Mesenchymal stem cell (in vitro differentiated cells and primary cell): ENCODE results near the gene UBE2L3.

Experiments
- DNase-seq: peaks from one replicate; pipeline ENCODE4 v3.0.0-alpha.2; 2013
- H2AFZ ChIP-seq: one replicate; pipeline ENCODE4 v1.6.1; 2013; ENCODE audit warnings: low read depth, mild to moderate bottlenecking, control low read depth, inconsistent platforms, low read length, moderate library complexity
- H2AK5ac ChIP-seq: 2 replicates; pipeline ENCODE4 v1.6.1; 2013; ENCODE audit warnings: low read length, moderate library complexity, mild to moderate bottlenecking, inconsistent platforms; ENCODE audit not compliant: severe bottlenecking
- H2BK120ac ChIP-seq: one replicate; pipeline ENCODE4 v1.6.1; 2013; ENCODE audit warnings: low read depth, mild to moderate bottlenecking, inconsistent platforms, low read length, moderate library complexity
- H2BK12ac ChIP-seq, 2 experiments: one replicate each; pipeline ENCODE4 v1.6.1; 2013; ENCODE audit warnings: inconsistent platforms in 2 of 2, low read length in 2 of 2, mild to moderate bottlenecking in 2 of 2, moderate library complexity in 2 of 2, control low read depth in 1 of 2
- H2BK15ac ChIP-seq: one replicate; pipeline ENCODE4 v1.6.1; 2013; ENCODE audit warnings: mild to moderate bottlenecking, low read depth, inconsistent platforms; ENCODE audit not compliant: poor library complexity, severe bottlenecking
- H2BK5ac ChIP-seq: 2 replicates; pipeline ENCODE4 v1.6.1; 2013; ENCODE audit warnings: low read depth, mild to moderate bottlenecking, low read length, control low read depth, inconsistent platforms; ENCODE audit not compliant: poor library complexity, severe bottlenecking
- H3K14ac ChIP-seq, 2 experiments: one replicate each; pipeline ENCODE4 v1.6.1; 2013; ENCODE audit warnings: inconsistent platforms in 2 of 2, low read length in 2 of 2, control low read depth in 1 of 2, mild to moderate bottlenecking in 1 of 2, moderate library complexity in 1 of 2
- H3K18ac ChIP-seq, 2 experiments: one replicate each; pipeline ENCODE4 v1.6.1; 2013; ENCODE audit warnings: inconsistent platforms in 2 of 2, low read length in 2 of 2, control low read depth in 1 of 2, low read depth in 1 of 2, mild to moderate bottlenecking in 1 of 2
- H3K23ac ChIP-seq, 2 experiments: one replicate each; pipeline ENCODE4 v1.6.1; 2013; ENCODE audit warnings: inconsistent platforms in 2 of 2, low read length in 2 of 2, mild to moderate bottlenecking in 2 of 2, moderate library complexity in 2 of 2, control low read depth in 1 of 2
- H3K27ac ChIP-seq: 2 replicates; pipeline ENCODE4 v1.5.1; 2013; ENCODE audit warnings: mild to moderate bottlenecking, moderate library complexity, low read length, control low read depth, inconsistent platforms; ENCODE audit not compliant: poor library complexity, severe bottlenecking
- H3K27me3 ChIP-seq, 2 experiments: 2 replicates each; pipeline versions ENCODE4 v1.6.1 to v1.7.0; 2013; ENCODE audit warnings: low read length in 2 of 2, mild to moderate bottlenecking in 2 of 2, moderate library complexity in 2 of 2, control low read depth in 1 of 2, inconsistent platforms in 1 of 2; ENCODE audit not compliant: control insufficient read depth in 1 of 2, insufficient read depth in 1 of 2
- H3K36me3 ChIP-seq, 2 experiments: 2 replicates each; pipeline versions ENCODE4 v1.6.1 to v1.7.0; 2013; ENCODE audit warnings: low read length in 2 of 2, control low read depth in 1 of 2, inconsistent platforms in 1 of 2, low read depth in 1 of 2, mild to moderate bottlenecking in 1 of 2; ENCODE audit not compliant: insufficient read depth in 2 of 2, control insufficient read depth in 1 of 2
- H3K4ac ChIP-seq, 2 experiments: one replicate each; pipeline ENCODE4 v1.6.1; 2013; ENCODE audit warnings: inconsistent platforms in 2 of 2, low read length in 2 of 2, mild to moderate bottlenecking in 2 of 2, moderate library complexity in 2 of 2, control low read depth in 1 of 2, low read depth in 1 of 2
- H3K4me1 ChIP-seq: 2 replicates; pipeline ENCODE4 v1.6.1; 2013; ENCODE audit warnings: low read depth, low read length, control low read depth; ENCODE audit not compliant: control insufficient read depth, insufficient read depth
- H3K4me2 ChIP-seq: 2 replicates; pipeline ENCODE4 v1.6.1; 2013; ENCODE audit warnings: low read length, mild to moderate bottlenecking, inconsistent platforms; ENCODE audit not compliant: poor library complexity, severe bottlenecking
- H3K4me3 ChIP-seq, 2 experiments: 2 replicates each; pipeline versions ENCODE4 v1.5.1 to v1.7.0; 2013; ENCODE audit warnings: low read length in 2 of 2, mild to moderate bottlenecking in 2 of 2, control low read depth in 1 of 2, low read depth in 1 of 2; ENCODE audit not compliant: insufficient read depth in 1 of 2
- H3K79me1 ChIP-seq: replicated peaks from 2 replicates; pipeline ENCODE4 v1.6.1; 2013; ENCODE audit warnings: mild to moderate bottlenecking, control low read depth, low read length, inconsistent platforms; ENCODE audit not compliant: poor library complexity, severe bottlenecking
- H3K9ac ChIP-seq: 2 replicates; pipeline ENCODE4 v1.7.0; 2013; ENCODE audit warnings: mild to moderate bottlenecking, low read length, moderate library complexity
- H3K9me3 ChIP-seq: 2 replicates; pipeline ENCODE4 v1.7.0; 2013; ENCODE audit warnings: mild to moderate bottlenecking, low read length; ENCODE audit not compliant: control insufficient read depth
- H4K8ac ChIP-seq: one replicate; pipeline ENCODE4 v1.6.1; 2013; ENCODE audit warnings: inconsistent platforms, mild to moderate bottlenecking, low read length, moderate library complexity
- H4K91ac ChIP-seq: one replicate; pipeline ENCODE4 v1.6.1; 2013; ENCODE audit warnings: mild to moderate bottlenecking, low read length, inconsistent platforms
- WGBS: methylation state at CpG from one replicate; pipeline ENCODE4 v1.1.7; 2013; ENCODE audit warnings: mixed read lengths; 5-methylcytosine and 5-hydroxymethylcytosine counted together

Gene UBE2L3

GRCh38 chr22:21641789-21642583 is 74.5 kb downstream of the UBE2L3 start, which contains the start of gene SDF2L1:
TSS of gene SDF2L1 (plus strand) at chr22:21642302. CDS start at chr22:21642337, 35 bp downstream.
- peak within 1 kb of the TSS; percentile 95 for H4K91ac ChIP-seq
- H2BK15ac ChIP-seq: peak within 1 kb of the TSS; percentile 74
- H3K79me1 ChIP-seq: peaks cover 17% of the 10 kb centered on the region
- no peak within 1 kb of the TSS for H2BK5ac ChIP-seq
- H2AFZ ChIP-seq: peak within 1 kb of the TSS; percentile 100
- peak within 1 kb of the TSS; percentile 24 for H3K27ac ChIP-seq
- peak; percentile 99 for DNase-seq
- H3K9ac ChIP-seq: peak within 1 kb of the TSS; percentile 85
- peak within 1 kb of the TSS; percentile 93 to 97 for H3K18ac ChIP-seq
- peak within 1 kb of the TSS in 1 of 2 experiments; percentile 37 for H3K4ac ChIP-seq
- WGBS: under 1% methylated on average over 74 of the region's 76 CpGs
- no peak within 1 kb of the TSS for H2AK5ac ChIP-seq
- H4K8ac ChIP-seq: peak within 1 kb of the TSS; percentile 92
- no peaks in the 10 kb centered on the region for H3K9me3 ChIP-seq
- peak within 1 kb of the TSS in 1 of 2 experiments; percentile 83 for H3K23ac ChIP-seq
- H3K4me3 ChIP-seq: peak within 1 kb of the TSS; percentile 88 to 95
- H3K14ac ChIP-seq: peak within 1 kb of the TSS in 1 of 2 experiments; percentile 98
- H2BK120ac ChIP-seq: no peak within 1 kb of the TSS
- peak within 1 kb of the TSS in 1 of 2 experiments; percentile 77 for H2BK12ac ChIP-seq
- H3K36me3 ChIP-seq: peaks cover 0 to 18% of the 10 kb centered on the region in 2 experiments
- H3K4me1 ChIP-seq: peaks cover 17% of the 10 kb centered on the region
- no peaks in the 10 kb centered on the region for H3K27me3 ChIP-seq
- H3K4me2 ChIP-seq: peak within 1 kb of the TSS; percentile 99

DNA sequence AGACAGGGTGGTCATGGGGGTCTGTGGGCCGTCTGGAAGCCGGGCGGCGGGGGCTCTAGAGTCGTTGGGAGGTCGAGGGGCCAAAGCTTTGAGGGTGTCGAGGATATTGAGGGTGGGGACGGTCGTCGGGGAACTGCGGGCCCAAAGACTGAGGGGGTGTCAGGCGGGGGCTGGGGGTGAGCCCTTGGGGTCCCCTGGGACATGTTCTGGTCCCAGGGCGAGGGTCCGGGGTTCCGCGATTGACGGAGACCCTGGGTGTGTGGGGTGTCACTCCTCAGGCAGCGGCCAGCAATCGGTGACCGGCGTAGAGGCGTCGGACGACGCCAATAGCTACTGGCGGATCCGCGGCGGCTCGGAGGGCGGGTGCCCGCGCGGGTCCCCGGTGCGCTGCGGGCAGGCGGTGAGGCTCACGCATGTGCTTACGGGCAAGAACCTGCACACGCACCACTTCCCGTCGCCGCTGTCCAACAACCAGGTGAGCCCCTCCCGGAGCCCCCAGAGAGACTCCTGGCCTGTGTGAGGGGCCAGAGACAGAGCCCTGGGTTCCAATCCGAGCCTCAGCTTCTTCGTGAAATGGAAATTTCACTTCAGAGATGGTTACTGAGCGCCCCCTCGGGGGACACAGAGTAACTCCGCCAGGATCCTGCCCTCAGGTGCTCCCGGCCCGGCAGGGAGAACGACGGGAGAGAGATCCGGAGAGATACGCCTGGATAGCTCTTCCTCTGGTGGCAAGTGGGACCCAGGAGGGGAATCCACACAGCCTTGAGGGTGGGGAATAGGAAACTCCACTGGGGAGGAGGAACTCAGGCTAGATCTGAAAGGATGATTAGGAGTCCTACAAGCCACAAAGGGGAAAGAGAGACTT is 75.3 kb downstream of the UBE2L3 start:
- H3K4ac ChIP-seq: peak overlapping the region in 1 of 2 experiments; percentile 37
- 1% methylated on average over 56 of the region's 56 CpGs for WGBS
- no peak overlapping the region for H2AK5ac ChIP-seq

DNA sequence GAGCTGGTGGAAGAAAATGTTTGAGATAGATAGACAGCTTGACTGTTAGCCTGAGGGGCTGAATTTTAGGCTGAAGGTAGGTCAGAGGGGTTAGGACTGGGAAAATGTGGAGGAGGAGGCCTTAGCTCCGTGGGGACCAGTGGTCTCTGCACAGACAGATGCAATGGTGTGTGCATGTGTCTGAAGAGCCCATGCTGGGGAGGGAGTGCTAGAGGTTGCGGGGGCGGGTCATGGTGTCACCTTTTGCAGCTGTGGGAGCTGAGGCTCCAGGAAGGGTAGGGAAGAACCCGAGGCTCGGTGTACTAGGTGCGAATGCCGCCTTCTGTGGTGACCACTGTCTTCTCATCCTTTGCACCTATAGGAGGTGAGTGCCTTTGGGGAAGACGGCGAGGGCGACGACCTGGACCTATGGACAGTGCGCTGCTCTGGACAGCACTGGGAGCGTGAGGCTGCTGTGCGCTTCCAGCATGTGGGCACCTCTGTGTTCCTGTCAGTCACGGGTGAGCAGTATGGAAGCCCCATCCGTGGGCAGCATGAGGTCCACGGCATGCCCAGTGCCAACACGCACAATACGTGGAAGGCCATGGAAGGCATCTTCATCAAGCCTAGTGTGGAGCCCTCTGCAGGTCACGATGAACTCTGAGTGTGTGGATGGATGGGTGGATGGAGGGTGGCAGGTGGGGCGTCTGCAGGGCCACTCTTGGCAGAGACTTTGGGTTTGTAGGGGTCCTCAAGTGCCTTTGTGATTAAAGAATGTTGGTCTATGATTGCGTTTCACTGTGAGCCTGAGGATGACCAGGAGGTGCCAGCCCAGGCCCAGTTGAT is 76.2 kb downstream of the UBE2L3 start:
- H3K4me3 ChIP-seq: peak overlapping the region in 1 of 2 experiments; percentile 88
- peaks cover 17% of the 10 kb centered on the region for H3K4me1 ChIP-seq
- peak overlapping the region; percentile 83 for H3K9ac ChIP-seq
- no peaks in the 10 kb centered on the region for H3K9me3 ChIP-seq
- H2AK5ac ChIP-seq: no peak overlapping the region
- no peak overlapping the region for H3K18ac ChIP-seq
- H4K8ac ChIP-seq: no peak overlapping the region
- no peaks in the 10 kb centered on the region for H3K27me3 ChIP-seq
- H3K36me3 ChIP-seq: peaks cover under 1 to 22% of the 10 kb centered on the region in 2 experiments
- H3K14ac ChIP-seq: no peak overlapping the region
- peak overlapping the region in 1 of 2 experiments; percentile 86 for H3K23ac ChIP-seq
- no peak overlapping the region for H2BK120ac ChIP-seq
- no peak overlapping the region for H2BK15ac ChIP-seq
- H2AFZ ChIP-seq: peak overlapping the region; percentile 23
- no peak overlapping the region for H3K27ac ChIP-seq
- no peak overlapping the region for H2BK5ac ChIP-seq
- no peak overlapping the region for H3K4ac ChIP-seq
- H3K79me1 ChIP-seq: peaks cover 18% of the 10 kb centered on the region
- H2BK12ac ChIP-seq: no peak overlapping the region
- no peak for DNase-seq
- WGBS: 94% methylated on average over 22 of the region's 22 CpGs
- H3K4me2 ChIP-seq: peak overlapping the region; percentile 99
- H4K91ac ChIP-seq: no peak overlapping the region

More for the DNA sequence above, 75.3 kb downstream of the UBE2L3 start:
- DNase-seq: peak; percentile 75
- Histone ChIP-seq H3K18ac (peak overlapping the region; percentile 93 to 97), H3K4me3 (peak overlapping the region; percentile 88 to 95), H3K14ac (peak overlapping the region in 1 of 2 experiments; percentile 98), H3K9me3 (no peaks in the 10 kb centered on the region), H2BK5ac (no peak overlapping the region), H2BK12ac (no peak overlapping the region), H2BK15ac (peak overlapping the region; percentile 74), H2BK120ac (no peak overlapping the region), H4K91ac (peak overlapping the region; percentile 95), H3K27me3 (no peaks in the 10 kb centered on the region), H3K9ac (peak overlapping the region; percentile 83), H3K27ac (no peak overlapping the region), H2AFZ (peak overlapping the region; percentile 100), H3K36me3 (peaks cover 0 to 22% of the 10 kb centered on the region in 2 experiments), H3K4me2 (peak overlapping the region; percentile 99), H3K23ac (peak overlapping the region in 1 of 2 experiments; percentile 83), H3K4me1 (peaks cover 17% of the 10 kb centered on the region), H3K79me1 (peaks cover 18% of the 10 kb centered on the region), H4K8ac (peak overlapping the region; percentile 92)
